HL-60/S4 treated with phorbol 12-myristate 13-acetate at 8.2 ng/mL for 4 days and 3 days (cell line): ENCODE measurements around the gene AGA.

Experiments used
- in situ Hi-C: fragments of 300-500 bp; cut with MboI; formaldehyde crosslinking; loops from 2 replicates; pipeline ENCODE4 v1.15.0; 2022; ENCODE audit warnings: low sequenced_read_pairs

Gene AGA

GRCh38 chr4:177391287-177391686, 51.0 kb downstream of the AGA start:
- in situ Hi-C loops, result no loop called here

DNA sequence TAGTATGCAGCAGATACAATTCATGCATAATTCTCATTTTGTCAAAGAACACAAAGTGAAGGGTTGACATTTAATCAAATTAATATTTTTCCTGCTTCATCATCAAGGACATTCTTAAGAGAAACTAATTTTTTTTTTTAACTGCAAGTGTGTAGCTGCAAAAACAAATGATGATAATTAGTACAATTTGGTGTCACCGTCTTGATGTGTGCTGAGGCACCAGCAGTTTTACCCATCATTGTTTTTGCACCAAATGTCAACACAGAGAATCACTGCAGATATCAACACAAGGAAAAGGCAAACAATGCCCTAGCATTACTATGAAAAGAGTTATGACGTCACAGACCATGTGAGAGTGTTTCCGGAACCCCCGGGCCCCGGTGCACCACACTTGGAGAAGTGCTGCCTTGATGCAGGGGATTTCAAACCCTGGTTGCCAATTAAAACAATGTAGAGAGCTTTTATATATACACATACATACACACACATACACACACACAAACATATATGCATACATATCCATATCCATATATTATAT, 55.9 kb downstream of the AGA start:
- in situ Hi-C loops, result no loop called here

DNA sequence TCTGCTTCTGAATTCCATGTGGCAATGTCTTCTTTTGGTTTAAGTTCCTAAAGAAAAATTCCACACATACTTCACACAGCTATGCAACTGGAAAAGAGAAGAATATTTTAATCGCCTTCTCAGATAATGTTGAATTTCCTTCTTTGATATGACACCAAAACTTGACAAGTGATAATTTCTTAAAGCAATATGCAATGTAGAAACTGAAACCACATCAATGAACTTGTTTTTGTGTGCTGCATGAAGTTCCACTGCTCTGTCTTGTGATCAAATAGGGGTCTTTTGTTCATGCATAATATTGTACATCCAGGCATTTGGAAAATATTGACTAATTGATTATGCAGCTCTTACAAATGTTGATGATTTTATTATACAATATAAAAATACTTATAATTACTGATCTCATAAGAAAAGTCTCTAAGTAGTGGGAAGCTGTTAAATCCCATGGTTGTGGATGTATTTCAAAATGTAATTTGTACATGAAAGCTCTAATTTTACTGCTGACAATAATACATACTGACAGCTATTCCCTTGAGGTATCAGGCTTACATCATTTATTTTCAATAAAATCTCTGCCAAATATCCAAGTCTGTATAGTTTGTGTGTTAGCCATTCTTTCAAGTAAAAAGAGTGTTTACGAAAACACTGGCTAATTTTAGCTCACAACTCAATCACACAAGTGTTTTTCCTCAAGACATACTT, 56.5 kb downstream of the AGA start:
- in situ Hi-C loops, result no loop called here

- in situ Hi-C loops, result no loop called here
Observed at GRCh38 chr4:177384856-177385397, 57.3 kb downstream of the AGA start.

GRCh38 chr4:177381762-177382310, 60.4 kb downstream of the AGA start:
- in situ Hi-C loops, result no loop called here
